ENCODE data around the gene ABLIM2. TPM values are rescaled to one million over a fixed set of nuclear protein-coding genes. Genes with fewer than 3 reads are reported as not detected.

Gene ABLIM2
- polyA plus RNA-seq, 2 of the 4 experiments (the other 2 are of a cell fraction) = 0.21 to 0.40 TPM

GRCh38 chr4:8205749-8206611, 47.4 kb upstream of the ABLIM2 start:
- CTCF ChIA-PET = interaction anchor here (0.7 to 1.3 kb wide), 2 partner anchors 13 to 30 kb away, joined by 3 read pairs; no protein-coding TSS in a partner anchor
- TF ChIP-seq HDAC2 (IDR thresholded peaks at IDR 0.05) (no peak), TFCP2L1 (CRISPR knock-in tag; IDR thresholded peaks at IDR 0.05) (no peak), ESRRA (IDR thresholded peaks at IDR 0.05; ENCODE audit: borderline replicate concordance, low read length) (no peak), CBX2 (IDR thresholded peaks at IDR 0.05; ENCODE audit: borderline replicate concordance, low read depth) (no peak), RFX5 (IDR thresholded peaks at IDR 0.05) (no peak), NPAS2 (CRISPR knock-in tag; IDR thresholded peaks at IDR 0.05; ENCODE audit: borderline replicate concordance) (no peak), JUN (IDR thresholded peaks at IDR 0.05) (no peak), HOXB13 (CRISPR knock-in tag; IDR thresholded peaks at IDR 0.05; ENCODE audit: low read depth) (no peak), MAX (IDR thresholded peaks at IDR 0.05) (no peak), CEBPB (IDR thresholded peaks at IDR 0.05) (no peak), EP300 (IDR thresholded peaks at IDR 0.05) (no peak), FOSL2 (IDR thresholded peaks at IDR 0.05) (no peak), FOSL2 (CRISPR knock-in tag; IDR thresholded peaks at IDR 0.05) (no peak), TP53 (CRISPR knock-in tag; IDR thresholded peaks at IDR 0.05) (no peak), KDM5A (IDR thresholded peaks at IDR 0.05) (no peak), ZFP36 (IDR thresholded peaks at IDR 0.05; ENCODE audit: borderline replicate concordance, partially characterized antibody) (no peak)
- H3K9me3 ChIP-seq = no peaks in the 10 kb centered on the region
- WGBS (ENCODE audit: missing lambda C conversion rate) = 78% methylated on average over 7 of the region's 26 CpGs
- no peak overlapping the region for H3K4me3 ChIP-seq
- DNase-seq (ENCODE audit: low read depth in 1 of 2, low spot score in 1 of 2) (no peak), FAIRE-seq (no peak), ATAC-seq (peak in 1 of 2 experiments; percentile 17; a peak in 2 of 6 replicates)
- peaks cover 9% of the 10 kb centered on the region; the same call in 1 of the 3 replicates for H3K4me1 ChIP-seq
- H3K4me2 ChIP-seq = no peak overlapping the region
- POLR2A ChIA-PET = no interaction called here
- H3K27ac ChIP-seq = peak overlapping the region in 1 of 2 experiments; percentile 37; a peak in 1 of 6 replicates

GRCh38 chr4:8205241-8205707, 46.7 kb upstream of the ABLIM2 start:
- Histone ChIP-seq H3K27ac (peak overlapping the region in 1 of 2 experiments; percentile 33; a peak in 1 of 6 replicates), H3K4me1 (peaks cover 11% of the 10 kb centered on the region; the same call in 1 of the 3 replicates), H3K9me3 (no peaks in the 10 kb centered on the region), H3K4me3 (no peak overlapping the region), H3K4me2 (no peak overlapping the region)
- no peak for DNase-seq (ENCODE audit: low read depth in 1 of 2, low spot score in 1 of 2)
- ChIA-PET CTCF (interaction anchor here (1.3 kb wide), 1 partner anchor 12 kb away, joined by 3 read pairs; no protein-coding TSS in a partner anchor), POLR2A (no interaction called here)
- WGBS (ENCODE audit: missing lambda C conversion rate) = 83% methylated on average over 15 of the region's 19 CpGs
- TF ChIP-seq EHMT2 (IDR thresholded peaks at IDR 0.05; ENCODE audit: low read depth) (no peak), FOXS1 (CRISPR knock-in tag; IDR thresholded peaks at IDR 0.05) (no peak)
- FAIRE-seq = no peak
- no peak for ATAC-seq

- Histone ChIP-seq H3K27ac (no peak overlapping the region; a peak in 1 of 6 replicates), H3K4me2 (no peak overlapping the region), H3K4me3 (no peak overlapping the region), H3K4me1 (peaks cover 16% of the 10 kb centered on the region; the same call in 1 of the 3 replicates), H3K9me3 (no peaks in the 10 kb centered on the region)
- ChIA-PET CTCF (interaction anchor here (1.3 kb wide), 1 partner anchor 28 kb away, joined by 3 read pairs; no protein-coding TSS in a partner anchor), POLR2A (no interaction called here)
- TF ChIP-seq E2F6 (IDR thresholded peaks at IDR 0.05; ENCODE audit: borderline replicate concordance, low read depth) (no peak), ZFP36 (IDR thresholded peaks at IDR 0.05; ENCODE audit: borderline replicate concordance, partially characterized antibody) (no peak), FOSL2 (IDR thresholded peaks at IDR 0.05) (no peak), FOSL2 (CRISPR knock-in tag; IDR thresholded peaks at IDR 0.05) (no peak), POLR2AphosphoS2 (conservative IDR thresholded peaks at IDR 0.05; ENCODE audit: low read length) (no peak), HEYL (CRISPR knock-in tag; IDR thresholded peaks at IDR 0.05) (no peak), KDM5A (IDR thresholded peaks at IDR 0.05) (no peak), EHMT2 (IDR thresholded peaks at IDR 0.05; ENCODE audit: low read depth) (no peak), JUNB (IDR thresholded peaks at IDR 0.05) (no peak)
- DNase-seq (ENCODE audit: low read depth in 1 of 2, low spot score in 1 of 2) (no peak), ATAC-seq (no peak), FAIRE-seq (no peak)
- WGBS (ENCODE audit: missing lambda C conversion rate) = 88% methylated on average over 14 of the region's 31 CpGs
Observed at GRCh38 chr4:8204576-8205227, 46.1 kb upstream of the ABLIM2 start.
